ENCODE data around the gene PRRT1B. TPM values are rescaled to one million over a fixed set of nuclear protein-coding genes. Genes with fewer than 3 reads are reported as not detected.

PRRT1B gene
- total RNA-seq, 1 donor from 2014 or later: not detected

GRCh38 chr9:131522257-131523085 is 22.9 kb upstream of the PRRT1B start:
- DNase-seq (ENCODE audit: low read depth): no peak

DNA sequence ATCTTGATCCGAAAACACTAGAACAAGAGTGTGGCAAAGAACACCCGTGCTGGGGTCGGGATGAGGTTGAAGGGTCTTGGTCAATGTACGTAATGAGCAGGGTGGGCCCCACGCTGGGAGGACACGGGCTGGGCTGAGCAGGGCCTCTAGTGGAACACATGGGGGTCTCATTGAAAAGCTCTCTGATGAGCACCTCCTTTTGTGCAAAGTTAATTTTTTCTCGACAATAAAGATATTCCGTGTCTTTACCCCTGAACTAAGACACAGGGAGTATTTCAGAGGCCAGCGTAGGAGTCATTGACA is 22.3 kb upstream of the PRRT1B start:
- DNase-seq (ENCODE audit: low read depth): no peak

DNA sequence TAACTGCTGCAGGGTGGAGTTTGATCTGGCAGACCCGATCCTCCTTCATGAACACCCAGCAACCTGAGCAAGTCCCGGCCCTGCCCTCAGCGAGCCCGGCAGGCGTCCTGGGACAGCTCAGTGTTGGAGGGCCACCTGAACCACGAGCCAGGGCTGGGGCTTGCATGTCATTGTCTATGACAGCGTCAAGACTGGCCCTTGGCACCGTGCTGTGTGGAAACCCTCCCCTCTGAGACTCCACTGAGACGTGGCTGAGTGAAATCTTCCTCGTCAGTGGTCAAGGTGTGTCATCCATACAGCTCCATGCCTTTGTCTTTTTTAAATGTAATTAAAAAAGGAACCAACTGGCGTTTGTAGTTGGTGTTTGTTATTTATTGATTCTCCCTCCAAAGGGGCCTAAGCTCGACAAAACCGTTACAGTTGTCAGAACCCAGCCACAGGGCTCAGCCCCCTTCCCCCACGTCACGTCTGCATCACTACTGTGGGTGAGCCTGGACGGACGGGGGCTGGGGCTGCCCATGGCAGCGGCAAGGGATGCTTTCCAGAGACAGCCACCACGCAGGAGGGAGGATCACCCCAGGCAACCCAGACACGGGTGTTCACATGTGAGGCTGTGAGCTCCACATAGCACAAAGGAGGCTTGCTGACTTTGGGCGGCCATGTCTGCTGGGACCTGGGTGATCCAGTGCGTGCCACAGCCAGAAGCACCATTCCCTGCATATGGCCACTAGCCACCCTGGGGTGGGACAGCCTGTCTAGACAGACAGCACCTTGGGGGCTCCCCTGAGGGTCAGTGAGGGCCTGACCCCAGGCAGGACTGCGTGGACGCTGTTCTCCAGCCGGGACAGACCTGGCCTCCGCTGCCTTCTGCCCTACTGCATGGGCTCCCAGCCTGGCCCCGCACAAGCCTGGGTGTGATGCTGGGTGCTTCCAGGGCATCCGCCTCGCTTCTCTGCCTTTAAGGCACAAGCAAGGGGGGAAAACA is 21.6 kb upstream of the PRRT1B start:
- DNase-seq (ENCODE audit: low read depth): no peak

DNA sequence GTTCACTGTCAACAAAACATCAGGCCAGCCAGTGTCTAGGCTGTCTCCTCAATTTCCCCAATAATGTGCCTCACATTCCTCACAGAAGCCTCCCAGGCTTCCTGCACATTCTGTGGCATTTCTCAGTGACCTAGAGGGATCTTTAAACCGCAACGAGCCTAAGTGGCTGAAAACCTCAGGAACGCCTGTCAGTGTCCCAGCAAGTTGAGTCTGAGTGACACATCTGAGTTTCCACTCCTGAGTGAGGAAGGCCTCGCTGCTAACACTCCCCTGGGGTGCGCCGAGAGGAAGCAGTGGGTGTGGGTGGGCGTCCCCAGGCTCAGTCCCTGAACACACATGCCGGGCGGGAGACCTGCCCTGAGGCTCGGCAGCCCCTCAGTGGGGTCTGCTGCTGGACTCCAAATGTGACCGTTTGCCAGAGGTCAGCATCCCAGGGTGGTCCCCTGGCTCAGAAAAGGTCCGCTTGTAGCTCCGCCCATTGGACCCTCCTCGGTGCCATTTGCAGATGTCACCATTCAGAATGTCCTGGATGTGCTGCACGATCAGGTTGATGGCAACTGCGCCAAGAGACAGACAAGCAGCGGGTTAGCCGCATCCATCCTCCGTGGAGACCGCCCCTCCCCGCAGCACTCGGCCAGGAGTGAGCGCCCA is 20.5 kb upstream of the PRRT1B start:
- DNase-seq (ENCODE audit: low read depth): peak; percentile 42

- no peak for DNase-seq (ENCODE audit: low read depth)
Observed at GRCh38 chr9:131525643-131526565, 19.4 kb upstream of the PRRT1B start.

- no peak for DNase-seq (ENCODE audit: low read depth)
Observed at GRCh38 chr9:131528186-131528585, 17.1 kb upstream of the PRRT1B start.

GRCh38 chr9:131528886-131529505 is 16.3 kb upstream of the PRRT1B start:
- DNase-seq (ENCODE audit: low read depth): no peak

DNA sequence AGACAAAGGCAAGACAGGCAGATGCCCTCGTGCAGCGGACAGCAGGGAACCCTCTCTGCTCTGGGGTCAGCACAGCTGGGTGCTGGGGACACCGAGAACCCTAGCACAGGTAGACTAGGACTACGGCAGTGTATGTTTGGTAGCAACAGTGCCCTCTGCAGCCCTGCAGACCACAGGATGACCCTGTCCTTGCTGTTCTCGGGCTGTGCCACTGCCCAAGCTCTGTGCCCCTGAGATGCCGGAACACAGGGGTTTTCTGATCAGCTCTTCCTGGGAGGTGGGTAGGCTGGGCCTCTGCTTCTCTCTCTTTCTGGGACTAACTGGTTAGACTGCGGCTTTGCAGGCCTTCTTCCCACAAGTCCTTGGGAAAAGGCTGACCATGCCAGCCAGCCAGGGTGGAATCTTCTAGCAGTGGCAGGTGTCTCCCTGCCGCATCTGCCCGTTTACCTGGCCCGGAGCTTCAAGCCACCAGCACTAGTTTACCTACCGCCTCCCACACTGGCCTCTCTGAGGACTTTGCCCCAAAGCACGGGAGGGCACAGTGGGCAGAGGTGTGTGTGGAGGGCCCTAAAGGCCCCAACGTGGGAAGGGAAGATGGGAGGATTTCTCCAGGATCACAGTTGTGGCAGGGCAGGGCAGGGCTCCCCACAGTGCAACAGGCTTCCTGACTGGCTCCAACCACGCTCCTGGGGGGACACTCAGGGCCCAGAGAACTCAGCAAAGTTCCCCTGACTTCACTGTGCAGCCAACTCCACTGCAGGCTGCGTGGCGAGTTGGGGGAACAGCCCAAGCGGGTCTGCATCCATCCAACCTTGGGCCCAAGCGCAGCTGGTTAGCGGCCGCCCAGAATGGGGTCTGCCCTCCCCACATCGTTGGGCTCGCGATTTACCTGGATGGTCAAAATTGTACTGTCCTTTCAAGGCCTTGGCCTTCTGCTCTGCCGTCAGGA is 15.5 kb upstream of the PRRT1B start:
- no peak for DNase-seq (ENCODE audit: low read depth)

DNA sequence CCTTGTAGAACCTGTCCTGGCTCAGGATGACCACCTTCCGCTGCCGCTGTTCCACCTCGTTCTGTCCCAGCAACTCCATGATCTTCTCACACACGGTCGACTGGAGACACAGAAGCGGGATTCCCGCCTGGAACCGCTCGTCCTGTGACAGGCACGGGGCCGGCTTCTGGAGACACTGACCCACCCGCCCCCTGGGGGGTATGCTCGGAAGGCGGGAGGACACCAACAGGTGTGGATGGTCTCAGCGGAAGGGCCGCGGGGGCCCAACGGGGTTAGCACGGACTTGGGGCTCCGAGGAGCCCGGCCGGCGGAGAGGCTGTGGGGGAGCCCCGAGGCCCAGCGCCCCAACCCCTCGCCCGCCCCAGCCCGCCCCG is 14.8 kb upstream of the PRRT1B start:
- DNase-seq (ENCODE audit: low read depth): peak; percentile 60

- DNase-seq (ENCODE audit: low read depth): peak; percentile 80
Observed at GRCh38 chr9:131530920-131531832, 14.1 kb upstream of the PRRT1B start, which contains the start of gene UCK1. TSS of gene UCK1 (minus strand) at chr9:131531263. CDS start at chr9:131531174, 89 bp downstream.

- DNase-seq (ENCODE audit: low read depth): peak; percentile 31
Observed at GRCh38 chr9:131534721-131535237, 10.5 kb upstream of the PRRT1B start.

- no peak for DNase-seq (ENCODE audit: low read depth)
Observed at GRCh38 chr9:131537946-131538345, 7.4 kb upstream of the PRRT1B start.

- DNase-seq (ENCODE audit: low read depth): no peak
Observed at GRCh38 chr9:131539223-131539923, 6.0 kb upstream of the PRRT1B start.

GRCh38 chr9:131543141-131543540 is 2.2 kb upstream of the PRRT1B start:
- no peak for DNase-seq (ENCODE audit: low read depth)

DNA sequence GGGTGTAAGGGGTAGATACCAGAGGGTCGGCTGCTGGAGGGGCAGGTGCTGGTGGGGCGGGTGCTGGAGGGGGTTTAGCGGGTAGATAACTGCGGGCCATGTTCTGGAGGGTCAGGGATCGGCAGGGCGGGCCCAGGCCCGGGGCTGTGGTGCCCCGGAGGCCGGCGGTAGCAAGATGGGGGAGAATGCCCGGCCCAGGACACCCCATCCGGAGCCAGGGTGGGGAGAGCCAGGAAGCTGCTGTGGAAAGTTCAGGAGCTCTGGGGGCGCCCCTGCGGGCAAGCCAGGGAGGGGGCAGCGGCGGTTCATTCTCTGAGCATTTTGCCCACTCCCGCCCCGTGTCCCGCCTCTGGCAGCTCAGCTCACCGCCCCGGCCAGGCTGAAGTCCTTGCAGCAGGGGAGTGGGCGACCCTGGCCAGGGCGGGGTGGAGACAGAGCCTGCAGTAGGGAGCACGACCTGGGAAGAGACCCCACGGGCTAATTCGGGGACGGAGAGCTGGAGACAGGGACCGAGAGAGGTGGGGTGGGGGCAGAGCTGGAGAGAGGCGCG is 538 bp downstream of the PRRT1B start:
- DNase-seq (ENCODE audit: low read depth): no peak

GRCh38 chr9:131546336-131547084 is 1.2 kb downstream of the PRRT1B start:
- no peak for DNase-seq (ENCODE audit: low read depth)

Measured in myocyte (in vitro differentiated cells).